Endodermal cell (in vitro differentiated cells): ENCODE results near the gene MTURN. TPM values are rescaled to one million over a fixed set of nuclear protein-coding genes. Genes with fewer than 3 reads are reported as not detected.

Experiments
- DNase-seq: peaks from one replicate; pipeline ENCODE4 v3.0.0-alpha.2; 2017
- H3K27ac ChIP-seq: 2 replicates; pipeline ENCODE4 v1.5.1; 2013; ENCODE audit warnings: mild to moderate bottlenecking, low read depth, low read length, moderate library complexity
- H3K27me3 ChIP-seq: 2 replicates; pipeline ENCODE4 v1.6.1; 2013; ENCODE audit warnings: mild to moderate bottlenecking, low read length, moderate library complexity; ENCODE audit not compliant: insufficient read depth, control insufficient read depth, poor library complexity, severe bottlenecking
- H3K36me3 ChIP-seq: 2 replicates; pipeline ENCODE4 v1.7.0; 2013; ENCODE audit warnings: mild to moderate bottlenecking, low read length, moderate library complexity; ENCODE audit not compliant: control insufficient read depth, insufficient read depth
- H3K4me1 ChIP-seq: one replicate; pipeline ENCODE4 v1.7.0; 2013; ENCODE audit warnings: low read length; ENCODE audit not compliant: control insufficient read depth, insufficient read depth
- H3K4me3 ChIP-seq: 2 replicates; pipeline ENCODE4 v1.5.1; 2013; ENCODE audit warnings: mild to moderate bottlenecking, low read length, moderate library complexity
- H3K9ac ChIP-seq: 2 replicates; pipeline ENCODE4 v1.6.1; 2013; ENCODE audit warnings: mild to moderate bottlenecking, low read length, moderate library complexity; ENCODE audit not compliant: poor library complexity, severe bottlenecking; ENCODE audit errors: extremely low read depth
- H3K9me3 ChIP-seq: 2 replicates; pipeline ENCODE4 v1.6.1; 2013; ENCODE audit warnings: mild to moderate bottlenecking, low read length, moderate library complexity; ENCODE audit not compliant: control insufficient read depth
- H3K27ac Mint-ChIP-seq: 2 replicates; pipeline ENCODE4 v1.8.0; 2020; ENCODE audit warnings: mixed read lengths
- H3K27me3 Mint-ChIP-seq: 2 replicates; pipeline ENCODE4 v1.8.0; 2021; ENCODE audit warnings: mild to moderate bottlenecking, mixed read lengths; ENCODE audit not compliant: insufficient read depth
- H3K36me3 Mint-ChIP-seq: 2 replicates; pipeline ENCODE4 v1.8.0; 2020; ENCODE audit warnings: low read depth, mixed read lengths
- H3K4me1 Mint-ChIP-seq: 2 replicates; pipeline ENCODE4 v1.8.0; 2020; ENCODE audit warnings: mixed read lengths
- H3K4me3 Mint-ChIP-seq: 2 replicates; pipeline ENCODE4 v1.8.0; 2020; ENCODE audit warnings: mild to moderate bottlenecking, moderate library complexity, mixed read lengths
- H3K9me3 Mint-ChIP-seq: 2 replicates; pipeline ENCODE4 v1.8.0; 2020; ENCODE audit warnings: mild to moderate bottlenecking, mixed read lengths
- WGBS, 2 experiments: methylation state at CpG; one replicate each; pipeline versions ENCODE4 v1.1.5 to v1.1.7; 2013; ENCODE audit warnings: missing lambda C conversion rate in 2 of 2, mixed read lengths in 1 of 2; ENCODE audit not compliant: insufficient coverage in 1 of 2, insufficient read length in 1 of 2; 5-methylcytosine and 5-hydroxymethylcytosine counted together
- total RNA-seq, 2 donors: library from RNA; stranded (reverse); fragmentation: NEBNext Ultra II Directional in 1 of 2; extraction: Animal tissue kit (Norgen Biotek cat#: 25700) in 1 of 2; gene quantifications; 2 replicates in 1 of 2; 3 replicates in 1 of 2; pipeline ENCODE4 v1.2.1, GENCODE V29; 2021
- TF ChIP-seq, protein P1 (sequence below): fragments of 200-600 bp; sonication (generic); conservative IDR thresholded peaks from 2 replicates; pipeline ENCODE4 v1.5.0; 2021; ENCODE audit warnings: antibody characterized with exemption, mild to moderate bottlenecking

MTURN gene
- total RNA-seq, 2 donors from 2014 or later: 11.2 to 12.1 TPM

DNA sequence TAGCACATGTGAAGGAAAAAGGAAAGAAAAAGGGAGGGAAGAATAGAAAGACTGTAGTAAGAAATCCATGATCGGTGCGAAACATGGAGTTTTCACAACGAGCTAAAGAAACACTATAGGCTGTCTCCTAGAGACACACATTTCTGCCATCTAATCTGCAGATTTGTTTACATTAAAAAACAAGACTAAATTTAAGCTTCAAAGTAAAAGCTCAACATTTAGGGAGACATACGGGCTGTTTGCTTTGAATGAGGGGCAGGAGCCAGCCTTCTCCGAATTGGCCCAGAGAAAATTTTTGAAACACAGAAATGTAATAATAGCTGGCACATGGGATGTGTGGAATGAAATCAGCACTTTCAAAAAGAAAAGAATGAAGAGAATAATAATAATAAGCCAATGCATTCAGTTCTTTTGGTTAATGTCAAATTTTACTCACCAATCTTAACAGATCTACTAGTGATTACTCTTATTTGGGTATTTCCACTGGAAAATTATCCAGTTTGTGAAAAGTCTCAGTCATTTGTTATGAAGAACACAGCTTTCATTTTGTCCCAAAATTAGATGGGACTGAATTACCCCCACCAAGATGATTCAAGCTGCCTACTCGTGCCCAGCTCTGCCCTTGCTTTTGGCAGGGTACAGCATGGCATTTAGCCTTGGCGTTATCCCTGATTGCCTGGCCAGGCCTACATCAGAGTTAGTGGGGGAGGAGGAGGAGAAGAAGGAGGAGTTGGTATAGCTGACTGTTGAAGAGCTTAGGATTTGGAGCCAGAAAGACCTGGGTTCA is 47.1 kb downstream of the MTURN start:
- WGBS, 2 experiments: 94% methylated on average over 5 to 7 of the region's 7 CpGs
- TF ChIP-seq, protein P1, sequence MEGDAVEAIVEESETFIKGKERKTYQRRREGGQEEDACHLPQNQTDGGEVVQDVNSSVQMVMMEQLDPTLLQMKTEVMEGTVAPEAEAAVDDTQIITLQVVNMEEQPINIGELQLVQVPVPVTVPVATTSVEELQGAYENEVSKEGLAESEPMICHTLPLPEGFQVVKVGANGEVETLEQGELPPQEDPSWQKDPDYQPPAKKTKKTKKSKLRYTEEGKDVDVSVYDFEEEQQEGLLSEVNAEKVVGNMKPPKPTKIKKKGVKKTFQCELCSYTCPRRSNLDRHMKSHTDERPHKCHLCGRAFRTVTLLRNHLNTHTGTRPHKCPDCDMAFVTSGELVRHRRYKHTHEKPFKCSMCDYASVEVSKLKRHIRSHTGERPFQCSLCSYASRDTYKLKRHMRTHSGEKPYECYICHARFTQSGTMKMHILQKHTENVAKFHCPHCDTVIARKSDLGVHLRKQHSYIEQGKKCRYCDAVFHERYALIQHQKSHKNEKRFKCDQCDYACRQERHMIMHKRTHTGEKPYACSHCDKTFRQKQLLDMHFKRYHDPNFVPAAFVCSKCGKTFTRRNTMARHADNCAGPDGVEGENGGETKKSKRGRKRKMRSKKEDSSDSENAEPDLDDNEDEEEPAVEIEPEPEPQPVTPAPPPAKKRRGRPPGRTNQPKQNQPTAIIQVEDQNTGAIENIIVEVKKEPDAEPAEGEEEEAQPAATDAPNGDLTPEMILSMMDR: no peak
- Mint-ChIP-seq H3K27me3 (no peaks in the 10 kb centered on the region), H3K4me3 (no peak overlapping the region), H3K27ac (no peak overlapping the region), H3K4me1 (peaks cover 2% of the 10 kb centered on the region), H3K9me3 (peaks cover 6% of the 10 kb centered on the region), H3K36me3 (no peaks in the 10 kb centered on the region)
- Histone ChIP-seq H3K4me3 (no peak overlapping the region), H3K9me3 (no peaks in the 10 kb centered on the region), H3K27ac (no peak overlapping the region), H3K36me3 (no peaks in the 10 kb centered on the region), H3K4me1 (no peaks in the 10 kb centered on the region), H3K9ac (no peak overlapping the region), H3K27me3 (no peaks in the 10 kb centered on the region)
- DNase-seq: no peak

DNA sequence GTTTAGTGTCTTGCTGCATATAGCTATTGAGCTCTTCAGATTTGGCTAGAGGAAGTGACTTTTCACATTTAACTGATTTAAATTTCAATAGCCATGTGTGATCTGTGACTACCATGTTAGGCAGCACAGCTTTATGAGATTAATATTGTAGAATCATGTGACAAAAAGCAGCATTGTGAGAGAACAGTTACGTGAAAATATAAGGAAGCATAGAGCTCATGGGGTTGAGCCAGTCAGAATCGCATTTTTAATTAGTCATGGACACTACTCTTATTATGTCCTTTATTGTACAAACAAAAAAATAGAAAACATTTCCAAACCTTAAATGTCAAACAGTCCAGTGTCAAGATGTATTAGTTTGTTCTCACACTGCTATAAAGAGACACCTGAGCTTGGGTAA is 48.0 kb downstream of the MTURN start:
- H3K9ac ChIP-seq: no peak overlapping the region
- no peak for DNase-seq
- peaks cover 13% of the 10 kb centered on the region for H3K9me3 Mint-ChIP-seq
- H3K4me1 Mint-ChIP-seq: no peaks in the 10 kb centered on the region
- H3K36me3 Mint-ChIP-seq: no peaks in the 10 kb centered on the region
- no peak overlapping the region for H3K4me3 Mint-ChIP-seq
- no peak overlapping the region for H3K27ac Mint-ChIP-seq
- H3K27ac ChIP-seq: no peak overlapping the region
- no peaks in the 10 kb centered on the region for H3K4me1 ChIP-seq
- no peaks in the 10 kb centered on the region for H3K9me3 ChIP-seq
- no peaks in the 10 kb centered on the region for H3K27me3 ChIP-seq
- H3K4me3 ChIP-seq: no peak overlapping the region
- H3K27me3 Mint-ChIP-seq: no peaks in the 10 kb centered on the region
- 90 to 97% methylated on average over 2 of the region's 2 CpGs for WGBS, 2 experiments
- H3K36me3 ChIP-seq: no peaks in the 10 kb centered on the region
- TF ChIP-seq, protein P1: no peak

DNA sequence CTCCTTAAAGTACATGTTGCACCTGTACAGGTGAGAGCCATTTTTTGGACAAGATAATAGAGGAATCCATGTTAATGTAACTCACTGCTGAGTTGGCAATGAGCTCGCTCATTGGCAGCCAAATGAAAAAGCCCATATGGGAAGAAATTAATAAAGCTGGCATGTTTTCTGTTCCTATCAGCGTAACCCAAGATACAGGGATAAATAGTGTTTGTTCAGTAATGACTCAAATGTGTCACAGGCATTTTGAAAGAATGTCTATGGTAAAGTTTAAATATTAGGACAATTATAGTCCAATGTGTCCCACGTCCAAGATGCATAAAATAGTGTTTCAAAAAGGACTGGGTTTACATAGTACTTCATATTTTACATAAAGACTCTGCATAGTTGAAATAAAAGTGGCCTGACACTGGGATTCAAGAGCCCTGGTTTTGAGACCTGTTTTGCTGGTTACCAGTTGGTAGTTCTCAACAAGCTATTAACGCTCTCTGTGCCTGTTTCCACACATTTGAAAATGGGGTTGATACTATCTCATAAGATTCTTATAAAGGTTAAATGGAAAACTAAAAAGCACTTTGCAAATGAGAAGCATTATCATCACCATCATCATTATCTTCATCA is 49.1 kb downstream of the MTURN start:
- Histone ChIP-seq H3K9ac (no peak overlapping the region), H3K36me3 (no peaks in the 10 kb centered on the region), H3K27me3 (no peaks in the 10 kb centered on the region), H3K4me1 (no peaks in the 10 kb centered on the region), H3K4me3 (no peak overlapping the region), H3K27ac (no peak overlapping the region), H3K9me3 (no peaks in the 10 kb centered on the region)
- Mint-ChIP-seq H3K36me3 (no peaks in the 10 kb centered on the region), H3K27me3 (peaks cover 2% of the 10 kb centered on the region), H3K27ac (no peak overlapping the region), H3K9me3 (peaks cover 20% of the 10 kb centered on the region), H3K4me1 (no peaks in the 10 kb centered on the region), H3K4me3 (no peak overlapping the region)
- 93 to 100% methylated on average over 2 to 4 of the region's 4 CpGs for WGBS, 2 experiments
- no peak for DNase-seq
- TF ChIP-seq, protein P1: no peak
